Activated naive CD8-positive, alpha-beta T cell treated with anti-CD3 and anti-CD28 coated beads, Interleukin-2, amount 50 U/mL, for 24 hours (primary cell): Measurements from ENCODE around the gene TIAM2.
A peak's percentile ranks its signal among the peaks of the same experiment; 100 is the strongest.
"Not testable (repeated sequence)": the region's sequence is repeated elsewhere in the genome, so short reads cannot be mapped to it uniquely, and the experiment has no call there.

Source experiments
- ATAC-seq: fragments of 150-1000 bp; cut with Tn5 transposase; one replicate; pipeline ENCODE4 v1.10.0; 2021
- DNase-seq: peaks from one replicate; pipeline ENCODE4 v3.0.0; 2021
- H3K27ac Mint-ChIP-seq: one replicate; pipeline ENCODE4 v1.8.0; 2021; ENCODE audit warnings: mild to moderate bottlenecking, mixed read lengths
- H3K27me3 Mint-ChIP-seq: one replicate; pipeline ENCODE4 v1.8.0; 2021; ENCODE audit warnings: mixed read lengths
- H3K36me3 Mint-ChIP-seq: one replicate; pipeline ENCODE4 v1.8.0; 2021; ENCODE audit warnings: low read depth, mixed read lengths
- H3K4me1 Mint-ChIP-seq: one replicate; pipeline ENCODE4 v1.8.0; 2021; ENCODE audit warnings: mixed read lengths
- H3K4me3 Mint-ChIP-seq: one replicate; pipeline ENCODE4 v1.8.0; 2021; ENCODE audit warnings: mild to moderate bottlenecking, moderate library complexity, mixed read lengths
- H3K9me3 Mint-ChIP-seq: one replicate; pipeline ENCODE4 v1.8.0; 2021; ENCODE audit warnings: mixed read lengths

Gene TIAM2

GRCh38 chr6:155219299-155219698 lies 224.2 kb downstream of the TIAM2 start:
- H3K9me3 Mint-ChIP-seq = no peaks in the 10 kb centered on the region
- no peak overlapping the region for H3K27ac Mint-ChIP-seq
- ATAC-seq (no peak), DNase-seq (no peak)
- peaks cover 2% of the 10 kb centered on the region for H3K36me3 Mint-ChIP-seq
- peaks cover 21% of the 10 kb centered on the region for H3K4me1 Mint-ChIP-seq
- H3K27me3 Mint-ChIP-seq = peaks cover 2% of the 10 kb centered on the region
- no peak overlapping the region for H3K4me3 Mint-ChIP-seq

- no peak for ATAC-seq
- H3K27ac Mint-ChIP-seq = no peak overlapping the region
- H3K9me3 Mint-ChIP-seq = no peaks in the 10 kb centered on the region
- peaks cover 2% of the 10 kb centered on the region for H3K27me3 Mint-ChIP-seq
- H3K36me3 Mint-ChIP-seq = peaks cover 2% of the 10 kb centered on the region
- no peak overlapping the region for H3K4me3 Mint-ChIP-seq
- peaks cover 27% of the 10 kb centered on the region for H3K4me1 Mint-ChIP-seq
- DNase-seq = no peak
Observed at GRCh38 chr6:155219858-155220301, 224.8 kb downstream of the TIAM2 start.

DNA sequence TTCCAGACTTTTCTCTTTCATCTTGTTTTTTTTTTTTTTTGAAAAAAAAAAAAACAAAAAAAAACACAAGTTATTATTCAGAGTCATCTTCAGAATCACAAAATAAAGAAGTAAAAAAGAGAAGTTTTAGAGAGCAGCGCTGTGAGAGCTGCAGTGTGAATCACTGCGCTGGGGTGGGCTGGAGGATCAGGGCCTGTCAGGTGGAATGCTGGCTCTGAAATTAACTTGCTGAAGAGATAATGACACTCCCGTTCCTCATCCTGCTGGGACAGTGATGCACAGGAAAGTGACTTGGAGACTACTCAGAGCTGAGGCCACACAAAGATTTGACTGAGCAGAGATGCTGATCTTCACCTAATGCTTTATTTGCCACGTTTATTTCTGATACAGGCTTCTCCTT lies 226.0 kb downstream of the TIAM2 start:
- Mint-ChIP-seq H3K27me3 (peaks cover 2% of the 10 kb centered on the region), H3K36me3 (peaks cover 2% of the 10 kb centered on the region), H3K27ac (no peak overlapping the region), H3K4me3 (no peak overlapping the region), H3K4me1 (peaks cover 29% of the 10 kb centered on the region), H3K9me3 (no peaks in the 10 kb centered on the region)
- no peak for ATAC-seq
- no peak for DNase-seq

GRCh38 chr6:155222506-155222905 lies 227.4 kb downstream of the TIAM2 start:
- peaks cover 2% of the 10 kb centered on the region for H3K36me3 Mint-ChIP-seq
- no peak overlapping the region for H3K4me3 Mint-ChIP-seq
- no peak overlapping the region for H3K27ac Mint-ChIP-seq
- H3K4me1 Mint-ChIP-seq = peaks cover 22% of the 10 kb centered on the region
- H3K9me3 Mint-ChIP-seq = no peaks in the 10 kb centered on the region
- H3K27me3 Mint-ChIP-seq = peaks cover 2% of the 10 kb centered on the region
- no peak for DNase-seq
- ATAC-seq = no peak

DNA sequence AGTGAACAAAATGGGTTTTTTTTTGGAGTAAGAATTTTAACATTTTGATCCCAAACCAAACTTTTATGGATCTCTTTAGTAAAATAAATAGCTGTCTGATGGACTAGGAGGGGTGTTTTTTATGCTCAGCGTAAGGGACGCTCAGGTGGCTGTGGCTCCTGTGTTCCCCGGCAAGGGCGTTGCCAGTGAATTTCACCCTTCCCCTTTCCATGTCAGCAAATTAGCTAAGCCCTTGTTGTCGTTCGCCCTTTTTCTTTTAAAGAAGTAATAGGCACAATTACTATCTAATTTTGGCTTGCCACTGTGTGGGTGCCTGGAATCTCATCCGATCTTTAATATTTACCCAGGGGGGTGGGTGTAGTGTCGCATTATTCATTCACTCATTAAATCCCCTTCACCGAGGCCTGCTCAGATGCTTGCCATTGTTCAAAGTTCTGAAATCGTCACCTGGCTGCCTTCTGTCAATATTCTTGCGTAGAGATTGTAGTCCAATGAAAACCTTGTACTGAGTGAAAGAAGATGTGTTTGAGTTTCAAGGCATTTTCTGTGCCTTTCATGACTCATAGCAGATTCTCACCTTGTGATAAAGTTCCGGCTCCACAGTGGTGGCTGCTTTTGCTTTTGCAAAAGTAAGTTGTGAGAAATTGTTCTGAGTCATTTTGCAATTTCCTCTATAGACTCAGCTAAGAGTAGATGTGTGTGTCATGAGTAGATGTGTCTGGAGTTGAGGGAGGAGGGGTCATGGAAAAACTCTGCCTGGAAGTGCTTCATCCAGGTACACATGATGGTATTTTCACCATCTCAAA lies 228.7 kb downstream of the TIAM2 start:
- DNase-seq = peak; percentile 19
- peak; percentile 99 for ATAC-seq
- Mint-ChIP-seq H3K4me3 (peak overlapping the region; percentile 31), H3K27me3 (peaks cover 2% of the 10 kb centered on the region), H3K36me3 (peaks cover 2% of the 10 kb centered on the region), H3K27ac (peak overlapping the region; percentile 64), H3K4me1 (peaks cover 22% of the 10 kb centered on the region), H3K9me3 (no peaks in the 10 kb centered on the region)

- ATAC-seq (no peak), DNase-seq (no peak)
- Mint-ChIP-seq H3K27me3 (peaks cover 2% of the 10 kb centered on the region), H3K27ac (no peak overlapping the region), H3K9me3 (no peaks in the 10 kb centered on the region), H3K36me3 (peaks cover 1% of the 10 kb centered on the region), H3K4me1 (peaks cover 22% of the 10 kb centered on the region), H3K4me3 (no peak overlapping the region)
Observed at GRCh38 chr6:155224618-155225017, 229.5 kb downstream of the TIAM2 start.

DNA sequence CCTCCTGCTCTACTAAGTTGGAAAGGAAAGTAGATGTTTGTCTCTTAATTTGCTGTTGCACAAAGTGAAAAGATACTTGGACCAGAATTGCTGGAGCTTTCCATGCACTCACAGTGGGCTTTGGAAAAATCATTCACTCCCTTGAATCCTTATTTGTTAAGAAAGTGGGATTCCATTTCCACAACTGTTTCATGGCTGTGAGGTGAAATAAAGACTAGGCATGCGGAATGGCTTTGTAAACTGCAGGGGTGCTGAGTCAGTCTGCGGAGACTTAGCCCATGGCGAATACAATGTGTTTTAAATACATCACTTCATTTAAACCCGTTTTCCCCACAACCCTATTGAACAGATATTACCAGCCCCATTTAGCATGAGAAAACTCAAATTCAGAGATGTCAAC lies 231.9 kb downstream of the TIAM2 start:
- Mint-ChIP-seq H3K36me3 (peaks cover 7% of the 10 kb centered on the region), H3K27me3 (peaks cover 2% of the 10 kb centered on the region), H3K27ac (no peak overlapping the region), H3K4me1 (peaks cover 22% of the 10 kb centered on the region), H3K9me3 (no peaks in the 10 kb centered on the region), H3K4me3 (no peak overlapping the region)
- ATAC-seq (no peak), DNase-seq (no peak)

- Mint-ChIP-seq H3K4me1 (peaks cover 16% of the 10 kb centered on the region), H3K9me3 (no peaks in the 10 kb centered on the region), H3K4me3 (no peak overlapping the region), H3K27me3 (peaks cover 2% of the 10 kb centered on the region), H3K27ac (no peak overlapping the region), H3K36me3 (peaks cover 9% of the 10 kb centered on the region)
- DNase-seq (no peak), ATAC-seq (no peak)
Observed at GRCh38 chr6:155228546-155229166, 233.5 kb downstream of the TIAM2 start.

DNA sequence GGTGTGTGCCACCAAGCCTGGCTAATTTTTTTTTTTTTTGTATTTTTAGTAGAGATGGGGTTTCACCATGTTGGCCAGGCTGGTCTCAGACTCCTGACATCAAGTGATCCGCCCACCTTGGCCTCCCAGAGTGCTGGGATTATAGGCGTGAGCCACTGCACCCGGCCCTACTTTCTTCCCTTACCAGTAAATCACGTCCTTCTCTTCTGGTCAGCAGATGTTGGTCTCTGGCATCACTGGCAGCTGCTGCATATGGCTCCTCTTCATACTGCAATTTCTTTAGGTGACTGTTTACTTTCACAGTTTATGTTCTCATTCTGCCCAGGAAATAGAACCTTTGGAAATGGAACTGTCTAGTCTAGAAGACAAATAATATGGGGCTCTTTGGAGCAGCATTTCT lies 235.9 kb downstream of the TIAM2 start:
- H3K36me3 Mint-ChIP-seq, H3K4me1 Mint-ChIP-seq, DNase-seq, H3K9me3 Mint-ChIP-seq, H3K27me3 Mint-ChIP-seq, H3K27ac Mint-ChIP-seq, ATAC-seq, H3K4me3 Mint-ChIP-seq: not testable (repeated sequence)

DNA sequence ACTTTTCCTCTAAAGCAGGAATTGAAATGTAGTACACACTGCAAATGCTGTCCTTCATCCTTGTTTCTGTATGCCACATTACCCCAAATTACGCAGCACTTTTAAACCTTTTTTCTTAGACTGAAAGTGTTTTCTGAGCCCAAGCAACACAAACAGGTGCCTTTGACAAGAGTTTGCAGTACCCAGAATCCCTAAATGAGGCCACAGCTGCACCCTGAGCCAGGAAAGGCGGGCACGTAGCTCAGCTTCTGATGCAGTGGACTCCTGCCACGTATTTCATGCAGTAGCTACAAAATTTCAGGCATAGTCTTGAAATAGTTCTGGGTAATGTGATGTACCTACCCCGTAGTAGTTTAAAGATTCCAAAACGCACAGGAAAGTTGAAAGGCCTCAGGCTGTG lies 237.7 kb downstream of the TIAM2 start:
- peaks cover 11% of the 10 kb centered on the region for H3K27me3 Mint-ChIP-seq
- DNase-seq = no peak
- no peaks in the 10 kb centered on the region for H3K4me1 Mint-ChIP-seq
- H3K27ac Mint-ChIP-seq = no peak overlapping the region
- no peak for ATAC-seq
- no peaks in the 10 kb centered on the region for H3K9me3 Mint-ChIP-seq
- H3K36me3 Mint-ChIP-seq = peaks cover 9% of the 10 kb centered on the region
- H3K4me3 Mint-ChIP-seq = no peak overlapping the region

DNA sequence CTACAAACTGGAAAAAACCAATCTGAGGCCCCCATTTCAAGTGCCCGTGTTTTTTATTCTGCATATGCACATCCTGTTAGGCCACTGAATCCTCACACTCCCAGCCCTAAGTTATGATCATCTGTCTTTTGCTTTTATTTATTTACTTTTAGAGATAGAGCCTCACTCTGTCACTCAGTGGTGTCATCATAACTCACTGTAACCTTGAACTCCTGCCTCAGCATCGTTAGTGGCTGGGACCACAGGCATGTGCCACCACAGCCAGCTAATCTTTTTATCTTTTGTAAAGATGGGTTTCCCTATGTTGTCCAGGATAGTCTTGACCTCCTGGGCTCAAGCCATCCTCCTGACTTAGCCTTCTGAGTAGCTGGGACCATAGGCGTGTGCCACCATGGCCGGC lies 239.1 kb downstream of the TIAM2 start:
- Mint-ChIP-seq H3K27ac (no peak overlapping the region), H3K4me3 (no peak overlapping the region), H3K9me3 (no peaks in the 10 kb centered on the region), H3K4me1 (no peaks in the 10 kb centered on the region), H3K36me3 (peaks cover 14% of the 10 kb centered on the region), H3K27me3 (peaks cover 11% of the 10 kb centered on the region)
- DNase-seq (no peak), ATAC-seq (no peak)

- DNase-seq = no peak
- H3K36me3 Mint-ChIP-seq = peaks cover 12% of the 10 kb centered on the region
- no peak overlapping the region for H3K27ac Mint-ChIP-seq
- peaks cover 11% of the 10 kb centered on the region for H3K27me3 Mint-ChIP-seq
- H3K9me3 Mint-ChIP-seq = no peaks in the 10 kb centered on the region
- no peaks in the 10 kb centered on the region for H3K4me1 Mint-ChIP-seq
- H3K4me3 Mint-ChIP-seq = no peak overlapping the region
- ATAC-seq = peak; percentile 28
Observed at GRCh38 chr6:155234687-155235086, 239.6 kb downstream of the TIAM2 start.

DNA sequence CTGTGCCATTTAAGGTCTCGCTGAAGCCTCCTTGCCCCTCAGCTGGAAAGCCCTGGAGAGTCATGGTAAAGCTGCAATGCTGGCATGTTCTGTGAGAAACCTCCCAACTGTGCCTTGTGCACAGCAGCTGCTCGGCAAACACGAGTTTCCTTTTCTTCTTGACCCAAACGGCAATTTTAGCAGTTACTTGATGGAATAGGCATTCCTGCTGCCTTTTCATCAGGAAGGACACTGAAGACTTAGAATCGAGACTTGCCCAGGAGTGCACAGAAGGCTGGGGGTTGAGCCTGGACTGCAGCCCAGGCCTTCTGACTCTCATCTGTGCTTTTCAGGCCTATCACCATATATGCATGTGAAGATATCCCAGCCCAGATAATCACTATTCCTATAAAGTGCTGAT lies 240.0 kb downstream of the TIAM2 start:
- no peak for DNase-seq
- Mint-ChIP-seq H3K36me3 (peaks cover 10% of the 10 kb centered on the region), H3K4me1 (no peaks in the 10 kb centered on the region), H3K9me3 (no peaks in the 10 kb centered on the region), H3K27ac (no peak overlapping the region), H3K27me3 (peaks cover 10% of the 10 kb centered on the region), H3K4me3 (no peak overlapping the region)
- no peak for ATAC-seq

DNA sequence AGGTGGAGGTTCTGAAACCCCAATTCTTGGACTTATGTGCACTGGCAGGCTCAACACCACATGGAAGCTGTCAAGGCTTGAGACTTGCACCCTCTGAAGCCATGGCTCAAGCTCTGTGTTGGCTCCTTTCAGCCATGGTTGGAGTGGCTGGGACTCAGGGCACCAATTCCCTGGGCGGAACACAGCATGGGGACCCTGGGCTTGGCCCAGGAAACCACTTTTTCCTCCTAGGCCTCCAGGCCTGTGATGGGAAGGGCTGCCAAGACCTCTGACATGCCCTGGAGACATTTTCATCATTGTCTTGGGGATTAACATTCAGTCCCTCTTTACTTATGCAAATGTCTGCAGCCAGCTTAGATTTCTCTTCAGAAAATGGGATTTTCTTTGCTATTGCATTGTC lies 242.5 kb downstream of the TIAM2 start:
- Mint-ChIP-seq H3K9me3 (no peaks in the 10 kb centered on the region), H3K4me3 (no peak overlapping the region), H3K27ac (no peak overlapping the region), H3K4me1 (no peaks in the 10 kb centered on the region), H3K36me3 (peaks cover 11% of the 10 kb centered on the region), H3K27me3 (peaks cover 9% of the 10 kb centered on the region)
- ATAC-seq = no peak
- DNase-seq = no peak

GRCh38 chr6:155240905-155241600 lies 245.9 kb downstream of the TIAM2 start:
- H3K9me3 Mint-ChIP-seq = no peaks in the 10 kb centered on the region
- H3K27me3 Mint-ChIP-seq = peaks cover 7% of the 10 kb centered on the region
- H3K4me1 Mint-ChIP-seq = no peaks in the 10 kb centered on the region
- DNase-seq (no peak), ATAC-seq (no peak)
- H3K36me3 Mint-ChIP-seq = peaks cover 15% of the 10 kb centered on the region
- no peak overlapping the region for H3K27ac Mint-ChIP-seq
- no peak overlapping the region for H3K4me3 Mint-ChIP-seq
